Breast epithelium (tissue), 4 donors: Measurements from ENCODE around the gene EMC10. TPM values are rescaled to one million over a fixed set of nuclear protein-coding genes. Genes with fewer than 3 reads are reported as not detected.

Source experiments
- DNase-seq, 2 donors: peaks; one replicate each; pipeline ENCODE4 v3.0.0-alpha.2; 2019; ENCODE audit warnings: low spot score in 2 of 2
- H3K27ac ChIP-seq, 2 donors: fragments of 200-600 bp; sonication (generic) in 1 of 2; one replicate each; pipeline ENCODE4 v1.5.1; 2016 to 2019; ENCODE audit warnings: mild to moderate bottlenecking in 1 of 2
- H3K27me3 ChIP-seq, 2 donors: fragments of 200-600 bp; sonication (generic) in 1 of 2; one replicate each; pipeline versions ENCODE4 v1.5.1 to v1.6.0; 2017 to 2019; ENCODE audit warnings: control low read depth in 1 of 2, mild to moderate bottlenecking in 1 of 2
- H3K36me3 ChIP-seq: fragments of 200-600 bp; one replicate; pipeline ENCODE4 v1.5.1; 2019
- H3K4me1 ChIP-seq, 2 donors: fragments of 200-600 bp; sonication (generic); one replicate each; pipeline ENCODE4 v1.5.1; 2016 to 2019; ENCODE audit warnings: control low read depth in 1 of 2
- H3K4me3 ChIP-seq, 3 donors: fragments of 200-600 bp; sonication (generic); 1 replicate in 2 of 3; 2 replicates in 1 of 3; pipeline ENCODE4 v1.5.1; 2016 to 2019; ENCODE audit warnings: mild to moderate bottlenecking in 3 of 3, moderate library complexity in 2 of 3
- H3K9me3 ChIP-seq, 2 donors: fragments of 200-600 bp; sonication (generic) in 1 of 2; one replicate each; pipeline ENCODE4 v1.5.1; 2016 to 2019; ENCODE audit warnings: control low read depth in 1 of 2
- POLR2A ChIP-seq: fragments of 450-650 bp; IDR thresholded peaks from one replicate; pipeline ENCODE4 v1.6.1; 2016; ENCODE audit warnings: antibody characterized with exemption, mild to moderate bottlenecking, moderate library complexity
- POLR2AphosphoS5 ChIP-seq, 3 donors: sonication (generic); formaldehyde crosslinking; IDR thresholded peaks; one replicate each; pipeline ENCODE4 v1.6.1; 2017; ENCODE audit warnings: antibody characterized with exemption in 3 of 3
- intact Hi-C: fragments of 100-400 bp; cut with DNase I; formaldehyde crosslinking; loops from one replicate; pipeline ENCODE4 v1.15.1; 2023; ENCODE audit warnings: low total_unique reads
- total RNA-seq, 3 donors: library from RNA; depleted of rRNA; stranded (reverse); fragments of >200 nt; gene quantifications; one replicate each; pipeline ENCODE4 v1.1.0, GENCODE V29; 2016
- TF ChIP-seq, protein P1 (sequence below), 3 donors: fragments of 450-650 bp; IDR thresholded peaks; one replicate each; pipeline ENCODE4 v1.5.1; 2016 to 2017; ENCODE audit warnings: antibody characterized with exemption in 3 of 3, mild to moderate bottlenecking in 3 of 3, moderate library complexity in 3 of 3

EMC10 gene
- total RNA-seq, 3 donors from 2014 or later, result 38.0 to 78.2 (median 64.6) TPM

DNA sequence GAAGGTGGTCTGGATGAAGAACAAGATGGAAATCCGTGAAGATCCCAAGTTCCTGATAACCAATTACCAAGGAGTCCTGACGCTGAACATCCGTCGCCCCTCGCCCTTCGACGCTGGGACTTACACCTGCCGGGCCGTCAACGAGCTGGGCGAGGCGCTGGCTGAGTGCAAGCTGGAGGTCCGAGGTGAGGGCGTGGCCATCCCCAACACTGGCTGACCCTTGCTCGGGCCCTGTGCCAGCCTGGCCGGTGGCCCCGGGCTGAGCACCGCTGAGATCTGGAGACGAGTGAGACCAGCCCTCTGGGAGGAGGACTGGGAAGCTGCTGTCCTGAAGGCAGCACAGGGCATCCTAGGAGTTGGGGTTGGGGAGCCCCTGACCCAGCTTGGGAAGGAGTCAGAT, 12.0 kb upstream of the EMC10 start:
- Histone ChIP-seq H3K9me3 (no peaks in the 10 kb centered on the region), H3K4me1 (no peaks in the 10 kb centered on the region), H3K27ac (no peak overlapping the region), H3K4me3 (no peak overlapping the region), H3K27me3 (peaks cover 0 to 17% of the 10 kb centered on the region in 2 donors), H3K36me3 (no peaks in the 10 kb centered on the region)
- TF ChIP-seq POLR2A (no peak), POLR2AphosphoS5 (IDR thresholded peaks at IDR 0.05) (no peak)
- TF ChIP-seq, protein P1, sequence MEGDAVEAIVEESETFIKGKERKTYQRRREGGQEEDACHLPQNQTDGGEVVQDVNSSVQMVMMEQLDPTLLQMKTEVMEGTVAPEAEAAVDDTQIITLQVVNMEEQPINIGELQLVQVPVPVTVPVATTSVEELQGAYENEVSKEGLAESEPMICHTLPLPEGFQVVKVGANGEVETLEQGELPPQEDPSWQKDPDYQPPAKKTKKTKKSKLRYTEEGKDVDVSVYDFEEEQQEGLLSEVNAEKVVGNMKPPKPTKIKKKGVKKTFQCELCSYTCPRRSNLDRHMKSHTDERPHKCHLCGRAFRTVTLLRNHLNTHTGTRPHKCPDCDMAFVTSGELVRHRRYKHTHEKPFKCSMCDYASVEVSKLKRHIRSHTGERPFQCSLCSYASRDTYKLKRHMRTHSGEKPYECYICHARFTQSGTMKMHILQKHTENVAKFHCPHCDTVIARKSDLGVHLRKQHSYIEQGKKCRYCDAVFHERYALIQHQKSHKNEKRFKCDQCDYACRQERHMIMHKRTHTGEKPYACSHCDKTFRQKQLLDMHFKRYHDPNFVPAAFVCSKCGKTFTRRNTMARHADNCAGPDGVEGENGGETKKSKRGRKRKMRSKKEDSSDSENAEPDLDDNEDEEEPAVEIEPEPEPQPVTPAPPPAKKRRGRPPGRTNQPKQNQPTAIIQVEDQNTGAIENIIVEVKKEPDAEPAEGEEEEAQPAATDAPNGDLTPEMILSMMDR (IDR thresholded peaks at IDR 0.05), result no peak
- intact Hi-C loops, result loop anchor here (2.0 kb wide), 1 partner anchor 36 kb away; no protein-coding TSS in a partner anchor
- no peak for DNase-seq

DNA sequence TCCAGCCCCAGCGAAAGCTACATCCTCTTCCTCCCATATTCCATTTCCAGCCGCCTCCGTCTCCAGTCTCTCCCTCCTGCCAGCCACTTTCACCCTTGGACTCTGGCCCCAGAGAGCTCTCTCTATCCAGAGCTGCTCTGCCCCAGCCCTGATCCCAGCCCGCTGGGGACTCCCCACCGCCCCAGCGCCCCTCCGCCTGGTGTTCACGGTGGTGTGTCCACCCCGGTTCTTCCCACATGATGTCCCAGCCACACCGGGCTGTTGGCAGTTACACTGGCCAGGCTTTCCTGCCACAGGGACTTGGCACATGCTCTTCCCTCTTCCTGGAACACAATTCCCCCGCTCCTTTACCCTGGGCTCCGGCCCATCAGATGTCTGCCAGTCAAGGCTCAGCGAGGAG, 11.3 kb upstream of the EMC10 start:
- Histone ChIP-seq H3K4me1 (no peaks in the 10 kb centered on the region), H3K27ac (no peak overlapping the region), H3K9me3 (no peaks in the 10 kb centered on the region), H3K4me3 (no peak overlapping the region), H3K36me3 (no peaks in the 10 kb centered on the region), H3K27me3 (peaks cover 0 to 12% of the 10 kb centered on the region in 2 donors)
- TF ChIP-seq, protein P1 (IDR thresholded peaks at IDR 0.05), result no peak
- TF ChIP-seq POLR2AphosphoS5 (IDR thresholded peaks at IDR 0.05) (no peak), POLR2A (no peak)
- intact Hi-C loops, result loop anchor here (2.0 to 5.0 kb wide), 2 partner anchors 36 to 402 kb away; no protein-coding TSS in a partner anchor
- DNase-seq, result no peak

DNA sequence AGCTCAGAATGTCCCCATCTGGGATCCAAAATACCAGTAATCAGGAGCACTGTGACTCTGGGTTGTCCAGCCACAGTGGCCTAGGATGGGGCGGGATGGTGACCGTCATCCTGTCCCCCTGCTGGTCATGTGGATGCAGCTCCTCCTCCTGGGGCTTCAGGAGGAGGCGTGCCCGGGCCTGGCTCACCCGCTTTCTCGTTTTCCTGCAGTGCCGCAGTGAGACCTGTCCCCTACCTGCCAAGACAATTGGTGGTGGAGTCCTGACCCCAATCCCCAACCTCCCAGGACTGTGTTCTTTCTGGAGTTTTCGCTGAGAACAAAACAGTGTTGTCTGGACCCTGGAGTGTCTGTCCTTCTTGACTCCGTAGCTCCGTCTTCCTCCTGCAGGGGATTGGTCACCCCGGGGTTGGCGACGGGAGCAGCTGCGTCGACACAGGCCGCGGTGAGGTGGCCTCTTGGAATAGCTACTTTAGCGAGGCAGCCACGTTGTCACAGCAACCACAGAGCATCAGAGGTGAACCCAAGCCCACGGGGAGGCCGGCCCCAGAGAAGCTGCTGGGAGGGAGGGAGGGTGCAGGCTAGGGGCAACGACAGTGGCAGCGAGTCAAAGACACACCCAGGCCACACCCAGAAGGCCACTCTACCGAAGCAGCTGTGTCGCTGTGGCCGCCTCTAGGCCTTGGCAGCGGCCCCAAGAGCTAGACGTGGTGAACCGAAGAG, 10.2 kb upstream of the EMC10 start:
- H3K27ac ChIP-seq, result no peak overlapping the region
- no peak for DNase-seq
- no peak overlapping the region for H3K4me3 ChIP-seq
- H3K27me3 ChIP-seq, result peaks cover 0 to 9% of the 10 kb centered on the region in 2 donors
- intact Hi-C loops, result loop anchor here (2.0 to 5.0 kb wide), 2 partner anchors 37 to 401 kb away; no protein-coding TSS in a partner anchor
- no peaks in the 10 kb centered on the region for H3K36me3 ChIP-seq
- H3K4me1 ChIP-seq, result no peaks in the 10 kb centered on the region
- TF ChIP-seq, protein P1 (IDR thresholded peaks at IDR 0.05), result no peak
- TF ChIP-seq POLR2A (no peak), POLR2AphosphoS5 (IDR thresholded peaks at IDR 0.05) (no peak)
- H3K9me3 ChIP-seq, result no peaks in the 10 kb centered on the region

DNA sequence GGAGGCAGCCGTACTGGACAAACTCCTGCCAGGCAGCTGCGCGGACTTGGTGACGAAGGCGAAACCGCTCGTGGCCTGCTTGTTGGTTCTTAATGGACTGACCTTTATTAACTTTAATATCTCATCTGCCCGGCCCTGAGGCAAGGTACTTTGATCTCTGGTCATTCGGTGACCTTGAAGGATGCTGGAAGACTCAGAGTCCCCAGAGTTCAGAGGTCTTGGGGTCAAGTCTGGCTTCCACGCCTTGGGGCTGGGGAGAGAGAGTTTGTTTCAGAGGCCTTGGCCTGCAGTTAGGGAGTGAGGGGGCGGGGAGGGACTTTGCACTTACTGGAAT, 9.6 kb upstream of the EMC10 start:
- H3K27ac ChIP-seq, result no peak overlapping the region
- no peak overlapping the region for H3K4me3 ChIP-seq
- H3K4me1 ChIP-seq, result no peaks in the 10 kb centered on the region
- peaks cover 0 to 6% of the 10 kb centered on the region in 2 donors for H3K27me3 ChIP-seq
- intact Hi-C loops, result loop anchor here (5.0 kb wide), 1 partner anchor 401 kb away; no protein-coding TSS in a partner anchor
- TF ChIP-seq POLR2A (no peak), POLR2AphosphoS5 (IDR thresholded peaks at IDR 0.05) (no peak)
- TF ChIP-seq, protein P1 (IDR thresholded peaks at IDR 0.05), result no peak
- no peaks in the 10 kb centered on the region for H3K9me3 ChIP-seq
- H3K36me3 ChIP-seq, result no peaks in the 10 kb centered on the region
- no peak for DNase-seq

DNA sequence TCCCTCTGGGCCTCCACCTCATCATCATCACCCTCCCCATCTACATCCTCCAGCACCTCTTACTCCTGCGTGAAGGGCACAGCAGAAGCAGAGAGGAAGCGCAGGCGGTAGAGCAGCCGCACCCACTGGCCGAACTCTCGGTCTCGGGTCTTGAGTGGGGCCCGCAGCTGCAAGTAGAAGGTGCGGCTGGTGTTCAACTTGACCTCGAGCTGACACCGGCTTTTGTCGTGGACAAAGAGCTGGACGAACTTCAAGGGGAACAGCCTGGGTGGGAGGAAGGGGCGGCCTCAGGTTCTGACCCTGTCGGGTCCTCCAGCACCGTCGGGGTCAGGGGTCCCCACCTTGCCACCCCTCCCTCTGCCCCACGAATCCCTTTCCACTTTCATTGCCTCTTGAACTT, 8.7 kb upstream of the EMC10 start:
- H3K27me3 ChIP-seq, result peaks cover 0 to 4% of the 10 kb centered on the region in 2 donors
- intact Hi-C loops, result loop anchor here (5.0 kb wide), 1 partner anchor 400 kb away; no protein-coding TSS in a partner anchor
- TF ChIP-seq POLR2A (no peak), POLR2AphosphoS5 (IDR thresholded peaks at IDR 0.05) (no peak)
- TF ChIP-seq, protein P1 (IDR thresholded peaks at IDR 0.05), result no peak
- DNase-seq, result no peak
- no peak overlapping the region for H3K4me3 ChIP-seq
- no peak overlapping the region for H3K27ac ChIP-seq
- H3K36me3 ChIP-seq, result no peaks in the 10 kb centered on the region
- H3K9me3 ChIP-seq, result no peaks in the 10 kb centered on the region
- H3K4me1 ChIP-seq, result no peaks in the 10 kb centered on the region
